ENCODE results near the gene CLDN15. TPM values are rescaled to one million over a fixed set of nuclear protein-coding genes. Genes with fewer than 3 reads are reported as not detected.
"Not testable (repeated sequence)": the region's sequence is repeated elsewhere in the genome, so short reads cannot be mapped to it uniquely, and the experiment has no call there.

The CLDN15 gene
- total RNA-seq, 1 donor from 2014 or later: 8.6 TPM

DNA sequence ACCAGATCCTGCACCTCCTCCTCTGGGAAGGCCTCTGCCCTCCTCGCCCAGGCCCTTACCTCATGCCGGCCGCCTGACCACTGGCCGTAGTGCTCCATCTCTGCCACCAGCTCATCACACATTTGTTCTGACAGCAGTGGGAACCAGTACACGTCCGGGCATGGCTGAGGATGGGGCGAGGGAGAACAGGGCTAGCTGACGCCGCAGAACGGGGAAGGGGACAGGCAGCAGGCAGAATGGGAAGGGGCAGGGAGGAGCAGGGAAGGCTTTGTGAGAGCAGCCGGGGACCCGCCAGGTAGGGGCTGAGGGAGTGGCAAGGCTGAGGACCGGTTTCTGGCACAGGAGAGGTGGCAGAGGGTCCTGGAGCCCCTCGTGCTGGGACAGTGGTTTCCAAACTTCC, 28.8 kb downstream of the CLDN15 start:
- no peaks in the 10 kb centered on the region for H3K27me3 ChIP-seq
- peaks cover 0 to 55% of the 10 kb centered on the region in 2 donors for H3K36me3 ChIP-seq
- no peak for DNase-seq (ENCODE audit: extremely low spot score in 2 of 2)
- no peak overlapping the region for H3K4me3 ChIP-seq
- H3K4me1 ChIP-seq: no peaks in the 10 kb centered on the region
- intact Hi-C loops (cut with DNase I): no loop called here
- no peaks in the 10 kb centered on the region for H3K9me3 ChIP-seq
- H3K27ac ChIP-seq: no peak overlapping the region
- TF ChIP-seq, protein P1, sequence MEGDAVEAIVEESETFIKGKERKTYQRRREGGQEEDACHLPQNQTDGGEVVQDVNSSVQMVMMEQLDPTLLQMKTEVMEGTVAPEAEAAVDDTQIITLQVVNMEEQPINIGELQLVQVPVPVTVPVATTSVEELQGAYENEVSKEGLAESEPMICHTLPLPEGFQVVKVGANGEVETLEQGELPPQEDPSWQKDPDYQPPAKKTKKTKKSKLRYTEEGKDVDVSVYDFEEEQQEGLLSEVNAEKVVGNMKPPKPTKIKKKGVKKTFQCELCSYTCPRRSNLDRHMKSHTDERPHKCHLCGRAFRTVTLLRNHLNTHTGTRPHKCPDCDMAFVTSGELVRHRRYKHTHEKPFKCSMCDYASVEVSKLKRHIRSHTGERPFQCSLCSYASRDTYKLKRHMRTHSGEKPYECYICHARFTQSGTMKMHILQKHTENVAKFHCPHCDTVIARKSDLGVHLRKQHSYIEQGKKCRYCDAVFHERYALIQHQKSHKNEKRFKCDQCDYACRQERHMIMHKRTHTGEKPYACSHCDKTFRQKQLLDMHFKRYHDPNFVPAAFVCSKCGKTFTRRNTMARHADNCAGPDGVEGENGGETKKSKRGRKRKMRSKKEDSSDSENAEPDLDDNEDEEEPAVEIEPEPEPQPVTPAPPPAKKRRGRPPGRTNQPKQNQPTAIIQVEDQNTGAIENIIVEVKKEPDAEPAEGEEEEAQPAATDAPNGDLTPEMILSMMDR (IDR thresholded peaks at IDR 0.05): no peak
- no peak for TF ChIP-seq POLR2A (IDR thresholded peaks at IDR 0.05)
- TF ChIP-seq POLR2AphosphoS5 (IDR thresholded peaks at IDR 0.05; ENCODE audit: insufficient read depth in 1 of 2, low read depth in 1 of 2): no peak

DNA sequence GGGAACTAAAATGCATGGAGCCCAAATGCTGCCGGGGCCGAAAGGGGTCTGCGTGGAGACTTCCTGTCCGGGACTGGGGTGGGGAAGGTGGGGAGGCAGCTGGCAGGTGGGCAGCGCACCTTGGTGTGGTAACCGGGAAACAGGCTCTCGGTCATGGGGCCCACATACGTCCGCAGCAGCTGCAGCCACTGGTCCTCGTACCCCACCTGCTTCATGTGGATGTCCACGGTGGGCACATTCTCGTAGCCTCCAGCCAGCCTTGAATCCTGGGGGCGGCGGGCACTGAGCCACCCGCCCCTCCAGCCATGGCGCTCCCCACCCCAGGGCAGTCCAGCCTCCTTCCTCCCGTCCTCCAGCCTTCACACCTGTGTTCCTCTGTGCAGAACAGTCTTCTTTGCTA, 30.1 kb downstream of the CLDN15 start:
- DNase-seq (ENCODE audit: extremely low spot score in 2 of 2): no peak
- Histone ChIP-seq H3K9me3 (no peaks in the 10 kb centered on the region), H3K27me3 (no peaks in the 10 kb centered on the region), H3K4me1 (no peaks in the 10 kb centered on the region), H3K27ac (no peak overlapping the region), H3K4me3 (no peak overlapping the region), H3K36me3 (peaks cover 0 to 41% of the 10 kb centered on the region in 2 donors)
- intact Hi-C loops (cut with DNase I): no loop called here
- TF ChIP-seq, protein P1 (IDR thresholded peaks at IDR 0.05): no peak
- TF ChIP-seq POLR2AphosphoS5 (IDR thresholded peaks at IDR 0.05; ENCODE audit: insufficient read depth in 1 of 2, low read depth in 1 of 2) (no peak), POLR2A (IDR thresholded peaks at IDR 0.05) (no peak)

DNA sequence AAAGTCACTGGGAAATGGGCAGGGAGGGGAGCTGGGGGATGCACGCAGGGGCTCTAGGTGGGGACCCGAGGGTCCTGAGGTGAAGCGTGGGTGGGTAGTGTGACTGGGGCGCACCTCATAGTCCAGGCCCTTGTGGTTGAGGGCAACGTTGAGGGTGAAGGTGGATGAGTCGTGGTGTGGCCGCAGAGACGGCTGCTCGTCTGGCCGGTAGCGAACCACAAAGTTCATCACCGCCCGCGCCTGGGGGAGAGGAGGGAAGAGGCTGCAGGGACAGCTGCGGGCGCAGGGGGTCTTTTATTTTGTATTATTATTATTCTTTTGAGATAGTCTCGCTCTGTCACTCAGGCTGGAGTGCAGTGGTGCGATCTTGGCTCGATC, 30.9 kb downstream of the CLDN15 start:
- H3K27me3 ChIP-seq: no peaks in the 10 kb centered on the region
- H3K36me3 ChIP-seq: peaks cover 0 to 33% of the 10 kb centered on the region in 2 donors
- no peaks in the 10 kb centered on the region for H3K9me3 ChIP-seq
- H3K4me3 ChIP-seq: no peak overlapping the region
- intact Hi-C loops (cut with DNase I): no loop called here
- no peak overlapping the region for H3K27ac ChIP-seq
- peaks cover 6% of the 10 kb centered on the region for H3K4me1 ChIP-seq
- DNase-seq (ENCODE audit: extremely low spot score in 2 of 2): no peak
- TF ChIP-seq POLR2AphosphoS5 (IDR thresholded peaks at IDR 0.05; ENCODE audit: insufficient read depth in 1 of 2, low read depth in 1 of 2): no peak
- TF ChIP-seq POLR2A (IDR thresholded peaks at IDR 0.05): no peak
- TF ChIP-seq, protein P1 (IDR thresholded peaks at IDR 0.05): no peak

DNA sequence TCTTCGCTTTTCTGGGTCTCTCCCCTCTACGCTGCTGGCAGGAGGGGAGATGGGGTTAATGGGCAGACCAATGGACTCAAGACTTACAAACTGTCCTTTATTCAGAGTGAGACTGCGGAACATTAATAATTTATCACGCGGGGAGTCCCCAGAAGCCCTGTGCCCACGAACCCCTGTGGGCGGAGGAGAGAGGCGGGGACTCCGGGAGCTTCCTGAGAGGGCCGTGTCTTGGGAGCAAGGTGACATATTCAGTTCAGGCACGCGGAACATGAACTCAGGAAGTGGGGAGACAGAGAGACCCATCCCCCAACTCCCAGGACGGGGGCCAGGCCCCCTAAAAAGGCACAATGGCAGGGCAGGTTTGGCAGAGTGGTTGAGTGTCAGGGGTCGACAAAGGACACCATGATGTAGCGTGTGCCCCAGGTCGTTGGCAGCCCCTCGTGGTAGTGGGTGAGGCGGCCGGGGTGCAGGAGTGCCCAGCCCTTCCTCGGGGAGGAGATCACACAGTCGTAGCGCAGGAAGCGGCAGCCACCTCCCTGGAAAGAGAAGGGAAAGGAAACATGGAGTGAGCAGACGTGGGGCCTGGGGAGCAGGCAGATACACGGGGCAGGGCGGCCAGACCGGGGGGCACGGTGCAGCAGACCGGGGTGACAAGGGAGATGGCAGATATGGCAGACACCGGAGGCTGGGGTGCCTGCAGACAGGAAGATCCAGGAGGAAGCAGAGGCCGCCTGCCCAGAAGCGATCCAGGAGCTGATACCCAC, 31.5 kb downstream of the CLDN15 start:
- Histone ChIP-seq H3K4me3 (no peak overlapping the region), H3K9me3 (no peaks in the 10 kb centered on the region), H3K36me3 (peaks cover 0 to 28% of the 10 kb centered on the region in 2 donors), H3K27me3 (no peaks in the 10 kb centered on the region), H3K4me1 (peaks cover 8% of the 10 kb centered on the region), H3K27ac (no peak overlapping the region)
- DNase-seq (ENCODE audit: extremely low spot score in 2 of 2): no peak
- no peak for TF ChIP-seq POLR2AphosphoS5 (IDR thresholded peaks at IDR 0.05; ENCODE audit: insufficient read depth in 1 of 2, low read depth in 1 of 2)
- no peak for TF ChIP-seq POLR2A (IDR thresholded peaks at IDR 0.05)
- TF ChIP-seq, protein P1 (IDR thresholded peaks at IDR 0.05): no peak
- intact Hi-C loops (cut with DNase I): no loop called here

DNA sequence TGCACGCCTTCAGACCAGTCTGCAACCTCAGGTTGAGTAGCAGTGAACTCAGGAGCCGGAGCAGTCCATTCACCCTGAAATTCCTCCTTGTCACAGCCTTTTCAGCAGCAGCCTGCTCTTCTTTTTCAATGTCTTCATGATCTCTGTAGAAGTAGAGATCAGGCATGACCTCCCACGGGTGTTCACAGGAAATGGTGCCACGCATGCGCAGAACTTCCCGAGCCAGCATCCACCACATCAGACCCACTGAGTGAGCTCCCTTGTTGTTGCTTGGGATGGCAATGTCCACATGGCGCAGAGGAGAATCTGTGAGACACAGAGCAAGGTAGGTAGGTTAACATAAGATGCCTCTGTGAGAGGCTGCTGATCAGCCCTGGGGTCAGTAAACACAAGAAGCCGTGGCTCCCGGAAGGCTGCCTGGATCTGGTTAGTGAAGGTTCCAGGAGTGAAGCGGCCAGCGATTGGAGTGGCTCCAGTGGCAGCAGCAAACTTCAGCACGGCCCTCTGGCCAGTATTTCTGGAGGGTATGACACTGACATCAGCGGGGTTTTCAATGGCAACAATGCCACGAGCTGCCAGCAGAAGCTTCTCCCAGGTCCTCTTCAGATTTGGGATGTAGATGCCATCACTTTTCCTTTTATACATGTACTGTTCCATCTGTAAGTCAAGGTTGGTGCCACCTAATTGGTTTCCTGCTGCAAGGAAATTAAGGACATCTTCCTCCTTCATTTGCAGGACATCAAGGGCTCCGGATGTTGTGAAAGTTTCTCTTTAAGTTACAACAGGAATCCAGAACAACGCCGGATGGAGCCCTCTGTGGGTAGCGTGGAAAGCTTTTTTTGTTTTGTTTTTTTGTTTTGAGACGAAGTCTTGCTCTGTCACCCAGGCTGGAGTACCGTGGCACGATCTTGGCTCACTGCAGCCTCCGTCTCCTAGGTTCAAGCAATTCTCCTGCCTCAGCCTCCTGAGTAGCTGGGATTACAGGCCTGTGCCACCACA, 33.6 kb downstream of the CLDN15 start:
- H3K27me3 ChIP-seq; H3K4me1 ChIP-seq; intact Hi-C loops (cut with DNase I): not testable (repeated sequence)

More for the DNA sequence above, 33.6 kb downstream of the CLDN15 start:
- DNase-seq (ENCODE audit: extremely low spot score in 2 of 2); H3K27ac ChIP-seq; H3K36me3 ChIP-seq; H3K9me3 ChIP-seq; H3K4me3 ChIP-seq: not testable (repeated sequence)

Measured in vagina (tissue), 2 donors.